ENCODE measurements around the gene KCNK5. TPM values are rescaled to one million over a fixed set of nuclear protein-coding genes. Genes with fewer than 3 reads are reported as not detected.

KCNK5 gene
- total and polyA plus RNA-seq, 7 experiments from 2014 or later, result 0.20 to 9.6 (median 0.29) TPM; not detected in 3

GRCh38 chr6:39260456-39260855 is 31.2 kb upstream of the KCNK5 start:
- Histone ChIP-seq H3K27ac (ENCODE audit: low read depth, low read length) (no peak overlapping the region), H3K4me1 (ENCODE audit: control insufficient read depth in 2 of 2, insufficient read depth in 2 of 2, low read length in 2 of 2) (no peaks in the 10 kb centered on the region), H3K27me3 (ENCODE audit: control insufficient read depth in 2 of 2, insufficient read depth in 2 of 2, low read length in 2 of 2) (no peaks in the 10 kb centered on the region), H3K36me3 (ENCODE audit: control insufficient read depth in 2 of 3, insufficient read depth in 3 of 3, low read length in 3 of 3) (no peaks in the 10 kb centered on the region), H3K9me3 (ENCODE audit: control insufficient read depth in 2 of 3, low read length in 3 of 3) (no peaks in the 10 kb centered on the region), H3K4me3 (ENCODE audit: low read length) (no peak overlapping the region)
- H3K36me3 Mint-ChIP-seq, result peaks cover 0 to 4% (median 0%) of the 10 kb centered on the region in 5 donors
- H3K27ac Mint-ChIP-seq, result no peak overlapping the region
- no peak for DNase-seq
- POLR2A ChIA-PET, result interaction anchor here (0.6 kb wide), 1 partner anchor 1602 kb away, joined by 5 read pairs; no protein-coding TSS in a partner anchor
- no peak for ATAC-seq
- H3K4me3 Mint-ChIP-seq, result no peak overlapping the region
- H3K27me3 Mint-ChIP-seq, result peaks cover 6 to 14% (median 9%) of the 10 kb centered on the region in 5 donors
- intact Hi-C loops (cut with micrococcal nuclease), result no loop called here
- peaks cover 0 to 2% (median 0%) of the 10 kb centered on the region in 11 donors for H3K9me3 Mint-ChIP-seq
- peaks cover 0 to 2% (median 0%) of the 10 kb centered on the region in 7 donors for H3K4me1 Mint-ChIP-seq
- CTCF ChIA-PET, result interaction anchor here (1.0 kb wide), 1 partner anchor 95 kb away, joined by 3 read pairs; no protein-coding TSS in a partner anchor

GRCh38 chr6:39256294-39256940 is 27.1 kb upstream of the KCNK5 start:
- DNase-seq, result no peak
- Mint-ChIP-seq H3K36me3 (peaks cover 0 to 4% (median 0%) of the 10 kb centered on the region in 5 donors), H3K27me3 (peaks cover 0 to 22% (median 4%) of the 10 kb centered on the region in 5 donors), H3K9me3 (peaks cover 0 to 5% (median 0%) of the 10 kb centered on the region in 11 donors), H3K4me3 (no peak overlapping the region), H3K4me1 (no peaks in the 10 kb centered on the region), H3K27ac (no peak overlapping the region)
- intact Hi-C loops (cut with micrococcal nuclease), result no loop called here
- Histone ChIP-seq H3K27me3 (ENCODE audit: control insufficient read depth in 2 of 2, insufficient read depth in 2 of 2, low read length in 2 of 2) (no peaks in the 10 kb centered on the region), H3K4me3 (ENCODE audit: low read length) (no peak overlapping the region), H3K36me3 (ENCODE audit: control insufficient read depth in 2 of 3, insufficient read depth in 3 of 3, low read length in 3 of 3) (no peaks in the 10 kb centered on the region), H3K4me1 (ENCODE audit: control insufficient read depth in 2 of 2, insufficient read depth in 2 of 2, low read length in 2 of 2) (no peaks in the 10 kb centered on the region), H3K9me3 (ENCODE audit: control insufficient read depth in 2 of 3, low read length in 3 of 3) (no peaks in the 10 kb centered on the region), H3K27ac (ENCODE audit: low read depth, low read length) (no peak overlapping the region)
- no peak for ATAC-seq
- ChIA-PET POLR2A (no interaction called here), CTCF (no interaction called here)

GRCh38 chr6:39254999-39255535 is 25.8 kb upstream of the KCNK5 start:
- H3K36me3 Mint-ChIP-seq, result peaks cover 0 to 4% (median 0%) of the 10 kb centered on the region in 5 donors
- Histone ChIP-seq H3K27ac (ENCODE audit: low read depth, low read length) (no peak overlapping the region), H3K4me3 (ENCODE audit: low read length) (no peak overlapping the region), H3K4me1 (ENCODE audit: control insufficient read depth in 2 of 2, insufficient read depth in 2 of 2, low read length in 2 of 2) (no peaks in the 10 kb centered on the region), H3K27me3 (ENCODE audit: control insufficient read depth in 2 of 2, insufficient read depth in 2 of 2, low read length in 2 of 2) (no peaks in the 10 kb centered on the region), H3K36me3 (ENCODE audit: control insufficient read depth in 2 of 3, insufficient read depth in 3 of 3, low read length in 3 of 3) (no peaks in the 10 kb centered on the region), H3K9me3 (ENCODE audit: control insufficient read depth in 2 of 3, low read length in 3 of 3) (no peaks in the 10 kb centered on the region)
- ChIA-PET POLR2A (no interaction called here), CTCF (no interaction called here)
- peaks cover 0 to 26% (median 0%) of the 10 kb centered on the region in 5 donors for H3K27me3 Mint-ChIP-seq
- H3K4me3 Mint-ChIP-seq, result no peak overlapping the region
- no peaks in the 10 kb centered on the region for H3K4me1 Mint-ChIP-seq
- intact Hi-C loops (cut with micrococcal nuclease), result no loop called here
- peaks cover 0 to 5% (median 0%) of the 10 kb centered on the region in 11 donors for H3K9me3 Mint-ChIP-seq
- no peak for DNase-seq
- no peak for ATAC-seq
- H3K27ac Mint-ChIP-seq, result no peak overlapping the region

- Mint-ChIP-seq H3K27me3 (peaks cover 0 to 19% (median 0%) of the 10 kb centered on the region in 5 donors), H3K36me3 (no peaks in the 10 kb centered on the region), H3K9me3 (peaks cover 0 to 6% (median 0%) of the 10 kb centered on the region in 11 donors), H3K4me3 (no peak overlapping the region), H3K27ac (no peak overlapping the region), H3K4me1 (peaks cover 0 to 7% (median 0%) of the 10 kb centered on the region in 7 donors)
- ATAC-seq (no peak), DNase-seq (no peak)
- Histone ChIP-seq H3K27ac (ENCODE audit: low read depth, low read length) (no peak overlapping the region), H3K4me1 (ENCODE audit: control insufficient read depth in 2 of 2, insufficient read depth in 2 of 2, low read length in 2 of 2) (no peaks in the 10 kb centered on the region), H3K9me3 (ENCODE audit: control insufficient read depth in 2 of 3, low read length in 3 of 3) (no peaks in the 10 kb centered on the region), H3K4me3 (ENCODE audit: low read length) (no peak overlapping the region), H3K36me3 (ENCODE audit: control insufficient read depth in 2 of 3, insufficient read depth in 3 of 3, low read length in 3 of 3) (no peaks in the 10 kb centered on the region), H3K27me3 (ENCODE audit: control insufficient read depth in 2 of 2, insufficient read depth in 2 of 2, low read length in 2 of 2) (no peaks in the 10 kb centered on the region)
- POLR2A ChIA-PET, result no interaction called here
- intact Hi-C loops (cut with micrococcal nuclease), result no loop called here
- CTCF ChIA-PET, result no interaction called here
These were observed 22.1 kb upstream of the KCNK5 start for GRCh38 chr6:39251406-39251805.

GRCh38 chr6:39250507-39250906 is 21.2 kb upstream of the KCNK5 start:
- Histone ChIP-seq H3K27ac (ENCODE audit: low read depth, low read length) (no peak overlapping the region), H3K27me3 (ENCODE audit: control insufficient read depth in 2 of 2, insufficient read depth in 2 of 2, low read length in 2 of 2) (no peaks in the 10 kb centered on the region), H3K36me3 (ENCODE audit: control insufficient read depth in 2 of 3, insufficient read depth in 3 of 3, low read length in 3 of 3) (no peaks in the 10 kb centered on the region), H3K4me1 (ENCODE audit: control insufficient read depth in 2 of 2, insufficient read depth in 2 of 2, low read length in 2 of 2) (no peaks in the 10 kb centered on the region), H3K9me3 (ENCODE audit: control insufficient read depth in 2 of 3, low read length in 3 of 3) (no peaks in the 10 kb centered on the region), H3K4me3 (ENCODE audit: low read length) (no peak overlapping the region)
- peaks cover 0 to 6% (median 0%) of the 10 kb centered on the region in 11 donors for H3K9me3 Mint-ChIP-seq
- no peak overlapping the region for H3K4me3 Mint-ChIP-seq
- peaks cover 0 to 19% (median 0%) of the 10 kb centered on the region in 5 donors for H3K27me3 Mint-ChIP-seq
- peaks cover 0 to 7% (median 0%) of the 10 kb centered on the region in 7 donors for H3K4me1 Mint-ChIP-seq
- no peak overlapping the region for H3K27ac Mint-ChIP-seq
- ChIA-PET CTCF (no interaction called here), POLR2A (no interaction called here)
- ATAC-seq (no peak), DNase-seq (no peak)
- H3K36me3 Mint-ChIP-seq, result no peaks in the 10 kb centered on the region
- intact Hi-C loops (cut with micrococcal nuclease), result no loop called here

GRCh38 chr6:39249278-39249677 is 20.0 kb upstream of the KCNK5 start:
- H3K9me3 Mint-ChIP-seq, result peaks cover 0 to 5% (median 0%) of the 10 kb centered on the region in 11 donors
- H3K27me3 ChIP-seq (ENCODE audit: control insufficient read depth in 2 of 2, insufficient read depth in 2 of 2, low read length in 2 of 2), result no peaks in the 10 kb centered on the region
- no peaks in the 10 kb centered on the region for H3K36me3 Mint-ChIP-seq
- no peak for DNase-seq
- no peak for ATAC-seq
- no peaks in the 10 kb centered on the region for H3K36me3 ChIP-seq (ENCODE audit: control insufficient read depth in 2 of 3, insufficient read depth in 3 of 3, low read length in 3 of 3)
- intact Hi-C loops (cut with micrococcal nuclease), result no loop called here
- H3K4me1 ChIP-seq (ENCODE audit: control insufficient read depth in 2 of 2, insufficient read depth in 2 of 2, low read length in 2 of 2), result no peaks in the 10 kb centered on the region
- H3K9me3 ChIP-seq (ENCODE audit: control insufficient read depth in 2 of 3, low read length in 3 of 3), result no peaks in the 10 kb centered on the region
- no peak overlapping the region for H3K27ac ChIP-seq (ENCODE audit: low read depth, low read length)
- H3K4me1 Mint-ChIP-seq, result peaks cover 0 to 7% (median 0%) of the 10 kb centered on the region in 7 donors
- H3K4me3 ChIP-seq (ENCODE audit: low read length), result no peak overlapping the region
- no peak overlapping the region for H3K27ac Mint-ChIP-seq
- POLR2A ChIA-PET, result no interaction called here
- H3K27me3 Mint-ChIP-seq, result peaks cover 0 to 19% (median 0%) of the 10 kb centered on the region in 5 donors
- H3K4me3 Mint-ChIP-seq, result no peak overlapping the region
- CTCF ChIA-PET, result no interaction called here
